ENCODE results near the gene MFAP4.

DNA sequence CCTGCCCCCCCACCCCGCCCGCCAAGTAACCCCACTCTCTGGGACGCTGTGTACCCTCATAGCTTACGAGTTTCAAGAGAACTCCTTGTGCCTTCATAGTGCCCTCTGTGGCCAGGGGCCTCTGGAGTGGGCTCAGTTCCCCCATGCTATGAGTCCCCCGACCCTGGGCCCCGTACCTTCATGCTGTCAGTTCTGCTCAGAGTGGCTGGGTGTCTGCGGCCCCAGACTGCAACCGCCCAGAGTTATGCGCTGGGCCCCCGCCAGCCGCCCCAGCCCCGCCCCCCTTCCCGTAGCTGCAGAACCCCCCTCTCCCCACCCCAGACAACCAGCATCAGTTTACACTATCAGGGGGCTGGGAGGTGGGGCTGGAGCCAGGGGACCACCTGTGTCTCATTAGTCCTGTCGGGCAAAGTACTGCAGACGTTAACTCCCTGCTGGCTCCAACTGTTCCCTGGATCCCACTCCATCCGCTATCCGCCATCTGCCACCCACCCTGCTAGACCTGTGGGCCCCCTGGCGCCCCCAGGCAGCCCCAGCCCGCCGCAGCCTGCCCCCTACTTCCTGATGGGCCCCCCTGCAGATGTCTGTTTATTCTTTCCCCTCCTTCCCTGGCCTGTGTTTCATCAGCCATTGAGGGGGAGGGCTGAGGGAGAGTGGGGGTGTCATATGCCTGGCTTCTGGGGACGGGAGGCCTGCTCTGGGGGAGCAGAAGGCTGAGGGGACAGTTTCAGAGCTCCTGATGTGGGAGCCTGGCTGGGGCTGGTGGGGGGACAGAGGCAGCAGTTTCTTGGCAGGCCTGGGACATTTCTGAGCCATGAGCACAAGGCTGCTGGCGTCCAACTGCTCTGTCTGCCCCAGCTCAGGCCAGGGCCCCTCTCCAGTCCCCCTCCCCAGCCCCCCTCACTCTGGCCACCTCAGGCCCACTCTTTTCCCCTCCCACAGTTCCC, at the start of gene MFAP4:
- TF ChIP-seq, protein P1, sequence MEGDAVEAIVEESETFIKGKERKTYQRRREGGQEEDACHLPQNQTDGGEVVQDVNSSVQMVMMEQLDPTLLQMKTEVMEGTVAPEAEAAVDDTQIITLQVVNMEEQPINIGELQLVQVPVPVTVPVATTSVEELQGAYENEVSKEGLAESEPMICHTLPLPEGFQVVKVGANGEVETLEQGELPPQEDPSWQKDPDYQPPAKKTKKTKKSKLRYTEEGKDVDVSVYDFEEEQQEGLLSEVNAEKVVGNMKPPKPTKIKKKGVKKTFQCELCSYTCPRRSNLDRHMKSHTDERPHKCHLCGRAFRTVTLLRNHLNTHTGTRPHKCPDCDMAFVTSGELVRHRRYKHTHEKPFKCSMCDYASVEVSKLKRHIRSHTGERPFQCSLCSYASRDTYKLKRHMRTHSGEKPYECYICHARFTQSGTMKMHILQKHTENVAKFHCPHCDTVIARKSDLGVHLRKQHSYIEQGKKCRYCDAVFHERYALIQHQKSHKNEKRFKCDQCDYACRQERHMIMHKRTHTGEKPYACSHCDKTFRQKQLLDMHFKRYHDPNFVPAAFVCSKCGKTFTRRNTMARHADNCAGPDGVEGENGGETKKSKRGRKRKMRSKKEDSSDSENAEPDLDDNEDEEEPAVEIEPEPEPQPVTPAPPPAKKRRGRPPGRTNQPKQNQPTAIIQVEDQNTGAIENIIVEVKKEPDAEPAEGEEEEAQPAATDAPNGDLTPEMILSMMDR (tag by site-specific recombination; IDR thresholded peaks at IDR 0.05) = no peak
- TF ChIP-seq, protein P2, sequence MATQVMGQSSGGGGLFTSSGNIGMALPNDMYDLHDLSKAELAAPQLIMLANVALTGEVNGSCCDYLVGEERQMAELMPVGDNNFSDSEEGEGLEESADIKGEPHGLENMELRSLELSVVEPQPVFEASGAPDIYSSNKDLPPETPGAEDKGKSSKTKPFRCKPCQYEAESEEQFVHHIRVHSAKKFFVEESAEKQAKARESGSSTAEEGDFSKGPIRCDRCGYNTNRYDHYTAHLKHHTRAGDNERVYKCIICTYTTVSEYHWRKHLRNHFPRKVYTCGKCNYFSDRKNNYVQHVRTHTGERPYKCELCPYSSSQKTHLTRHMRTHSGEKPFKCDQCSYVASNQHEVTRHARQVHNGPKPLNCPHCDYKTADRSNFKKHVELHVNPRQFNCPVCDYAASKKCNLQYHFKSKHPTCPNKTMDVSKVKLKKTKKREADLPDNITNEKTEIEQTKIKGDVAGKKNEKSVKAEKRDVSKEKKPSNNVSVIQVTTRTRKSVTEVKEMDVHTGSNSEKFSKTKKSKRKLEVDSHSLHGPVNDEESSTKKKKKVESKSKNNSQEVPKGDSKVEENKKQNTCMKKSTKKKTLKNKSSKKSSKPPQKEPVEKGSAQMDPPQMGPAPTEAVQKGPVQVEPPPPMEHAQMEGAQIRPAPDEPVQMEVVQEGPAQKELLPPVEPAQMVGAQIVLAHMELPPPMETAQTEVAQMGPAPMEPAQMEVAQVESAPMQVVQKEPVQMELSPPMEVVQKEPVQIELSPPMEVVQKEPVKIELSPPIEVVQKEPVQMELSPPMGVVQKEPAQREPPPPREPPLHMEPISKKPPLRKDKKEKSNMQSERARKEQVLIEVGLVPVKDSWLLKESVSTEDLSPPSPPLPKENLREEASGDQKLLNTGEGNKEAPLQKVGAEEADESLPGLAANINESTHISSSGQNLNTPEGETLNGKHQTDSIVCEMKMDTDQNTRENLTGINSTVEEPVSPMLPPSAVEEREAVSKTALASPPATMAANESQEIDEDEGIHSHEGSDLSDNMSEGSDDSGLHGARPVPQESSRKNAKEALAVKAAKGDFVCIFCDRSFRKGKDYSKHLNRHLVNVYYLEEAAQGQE (tag by site-specific recombination; IDR thresholded peaks at IDR 0.05) = no peak
- TF ChIP-seq ZNF561 (tag by site-specific recombination; IDR thresholded peaks at IDR 0.05; ENCODE audit: borderline replicate concordance) (no peak), KLF1 (tag by site-specific recombination; IDR thresholded peaks at IDR 0.05) (no peak), ZNF433 (tag by site-specific recombination; IDR thresholded peaks at IDR 0.05; ENCODE audit: low read depth) (no peak), YY1 (tag by site-specific recombination; IDR thresholded peaks at IDR 0.05) (no peak), ZNF157 (tag by site-specific recombination; IDR thresholded peaks at IDR 0.05) (no peak), ZNF473 (tag by site-specific recombination; IDR thresholded peaks at IDR 0.05) (0 out of 2 replicates have a peak, but pooled peaks have one; percentile 18), ZNF274 (IDR thresholded peaks at IDR 0.05; ENCODE audit: low read length) (no peak), ZNF274 (tag by site-specific recombination; IDR thresholded peaks at IDR 0.05; ENCODE audit: borderline replicate concordance) (no peak)
- TF ChIP-seq, protein P3, sequence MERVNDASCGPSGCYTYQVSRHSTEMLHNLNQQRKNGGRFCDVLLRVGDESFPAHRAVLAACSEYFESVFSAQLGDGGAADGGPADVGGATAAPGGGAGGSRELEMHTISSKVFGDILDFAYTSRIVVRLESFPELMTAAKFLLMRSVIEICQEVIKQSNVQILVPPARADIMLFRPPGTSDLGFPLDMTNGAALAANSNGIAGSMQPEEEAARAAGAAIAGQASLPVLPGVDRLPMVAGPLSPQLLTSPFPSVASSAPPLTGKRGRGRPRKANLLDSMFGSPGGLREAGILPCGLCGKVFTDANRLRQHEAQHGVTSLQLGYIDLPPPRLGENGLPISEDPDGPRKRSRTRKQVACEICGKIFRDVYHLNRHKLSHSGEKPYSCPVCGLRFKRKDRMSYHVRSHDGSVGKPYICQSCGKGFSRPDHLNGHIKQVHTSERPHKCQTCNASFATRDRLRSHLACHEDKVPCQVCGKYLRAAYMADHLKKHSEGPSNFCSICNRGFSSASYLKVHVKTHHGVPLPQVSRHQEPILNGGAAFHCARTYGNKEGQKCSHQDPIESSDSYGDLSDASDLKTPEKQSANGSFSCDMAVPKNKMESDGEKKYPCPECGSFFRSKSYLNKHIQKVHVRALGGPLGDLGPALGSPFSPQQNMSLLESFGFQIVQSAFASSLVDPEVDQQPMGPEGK (tag by site-specific recombination; IDR thresholded peaks at IDR 0.05) = peak; percentile 70
